B cell (primary cell): ENCODE measurements around the gene CPLX3. TPM values are rescaled to one million over a fixed set of nuclear protein-coding genes. Genes with fewer than 3 reads are reported as not detected.

ENCODE experiments used
- ATAC-seq: fragments of 200-7000 bp; cut with Tn5 transposase; one replicate; pipeline ENCODE4 v1.10.0; 2021; ENCODE audit warnings: low read depth, mild to moderate bottlenecking, moderate number of reproducible peaks, moderate library complexity
- CTCF ChIA-PET: fragments of 350-600 bp; sonication (Branson Sonifier 250); formaldehyde crosslinking; loops from one replicate; lab custom pipeline; 2021; ENCODE audit warnings: antibody characterized with exemption, inconsistent platforms; lab: Charles Lee
- POLR2A ChIA-PET: fragments of 350-600 bp; sonication (Branson Sonifier 250); formaldehyde crosslinking; loops from one replicate; lab custom pipeline; 2021; ENCODE audit warnings: antibody characterized with exemption; lab: Charles Lee
- DNase-seq: peaks from one replicate; pipeline ENCODE4 v3.0.0; 2013
- H2AFZ ChIP-seq: 2 replicates; pipeline ENCODE4 v1.6.1; 2012; ENCODE audit warnings: mild to moderate bottlenecking, low read depth, low read length; ENCODE audit not compliant: insufficient read depth, poor library complexity, severe bottlenecking
- H3K27ac ChIP-seq, 2 donors: 1 replicate in 1 of 2; 2 replicates in 1 of 2; pipeline ENCODE4 v1.5.1; 2012 to 2013; ENCODE audit warnings: low read length in 2 of 2, mild to moderate bottlenecking in 2 of 2, moderate library complexity in 1 of 2
- H3K27me3 ChIP-seq, 4 experiments: fragments of 200-600 bp in 1 of 4; sonication (generic) in 1 of 4; replicated peaks in 1 of 4; 1 replicate in 2 of 4; 2 replicates in 2 of 4; pipeline versions ENCODE4 v1.6.1 to v1.7.0; 2013 to 2016; ENCODE audit warnings: low read length in 3 of 4, mild to moderate bottlenecking in 2 of 4, mixed read lengths in 1 of 4, moderate library complexity in 1 of 4; ENCODE audit not compliant: insufficient read depth in 4 of 4, control insufficient read depth in 3 of 4; ENCODE audit errors: control extremely low read depth in 1 of 4
- H3K36me3 ChIP-seq, 2 experiments: replicated peaks in 1 of 2; 1 replicate in 1 of 2; 2 replicates in 1 of 2; pipeline versions ENCODE4 v1.6.1 to v1.7.1; 2013; ENCODE audit warnings: low read length in 1 of 2; ENCODE audit not compliant: insufficient read depth in 2 of 2, control insufficient read depth in 1 of 2; ENCODE audit errors: control extremely low read depth in 1 of 2, extremely low read depth in 1 of 2
- H3K4me1 ChIP-seq, 2 donors: fragments of 200-600 bp in 1 of 2; sonication (generic) in 1 of 2; 1 replicate in 1 of 2; 2 replicates in 1 of 2; pipeline versions ENCODE4 v1.5.1 to v1.6.1; 2013 to 2017; ENCODE audit warnings: low read length in 2 of 2; ENCODE audit not compliant: control insufficient read depth in 2 of 2, insufficient read depth in 2 of 2
- H3K4me2 ChIP-seq: replicated peaks from 2 replicates; pipeline ENCODE3; 2012; ENCODE audit warnings: mild to moderate bottlenecking, low read depth, low read length; ENCODE audit not compliant: poor library complexity, severe bottlenecking
- H3K4me3 ChIP-seq, 5 experiments: fragments of 200-600 bp in 1 of 5; sonication (generic) in 1 of 5; 1 replicate in 3 of 5; 2 replicates in 2 of 5; pipeline versions ENCODE4 v1.5.1 to v1.7.0; 2011 to 2016; ENCODE audit warnings: low read length in 4 of 5, mild to moderate bottlenecking in 4 of 5, low read depth in 2 of 5, control low read depth in 1 of 5, moderate library complexity in 1 of 5; ENCODE audit not compliant: insufficient read depth in 1 of 5; ENCODE audit errors: control extremely low read depth in 1 of 5, extremely low read depth in 1 of 5
- H3K79me2 ChIP-seq: fragments of 200-600 bp; sonication (generic); one replicate; pipeline ENCODE4 v1.6.0; 2016; ENCODE audit warnings: low read length; ENCODE audit not compliant: control insufficient read depth, insufficient read depth
- H3K9ac ChIP-seq: fragments of 200-600 bp; sonication (generic); 2 replicates; pipeline ENCODE4 v1.6.1; 2017; ENCODE audit warnings: mild to moderate bottlenecking, low read length, moderate library complexity
- H3K9me3 ChIP-seq, 3 donors: one replicate each; pipeline versions ENCODE4 v1.6.1 to v1.7.1; 2013; ENCODE audit warnings: low read length in 2 of 3; ENCODE audit not compliant: control insufficient read depth in 2 of 3, insufficient read depth in 1 of 3; ENCODE audit errors: control extremely low read depth in 1 of 3
- H4K20me1 ChIP-seq: 2 replicates; pipeline ENCODE4 v1.6.0; 2012; ENCODE audit warnings: mild to moderate bottlenecking, low read length; ENCODE audit not compliant: insufficient read depth, control insufficient read depth, poor library complexity, severe bottlenecking
- H3K27ac Mint-ChIP-seq: one replicate; pipeline ENCODE4 v1.8.0; 2021; ENCODE audit warnings: mixed read lengths
- H3K27me3 Mint-ChIP-seq: one replicate; pipeline ENCODE4 v1.8.0; 2021; ENCODE audit warnings: mixed read lengths
- H3K4me1 Mint-ChIP-seq: one replicate; pipeline ENCODE4 v1.8.0; 2021; ENCODE audit warnings: mixed read lengths
- H3K4me3 Mint-ChIP-seq: one replicate; pipeline ENCODE4 v1.8.0; 2021; ENCODE audit warnings: mixed read lengths
- H3K9me3 Mint-ChIP-seq: one replicate; pipeline ENCODE4 v1.8.0; 2022; ENCODE audit warnings: mixed read lengths; ENCODE audit not compliant: insufficient read depth
- CTCF ChIP-seq: fragments of 200-600 bp; IDR thresholded peaks from one replicate; pipeline ENCODE4 v1.8.0; 2022; ENCODE audit warnings: antibody characterized with exemption, mild to moderate bottlenecking
- EZH2 ChIP-seq: IDR thresholded peaks from 2 replicates; pipeline ENCODE4 v1.6.1; 2012; ENCODE audit warnings: borderline replicate concordance, low read depth, mild to moderate bottlenecking, moderate library complexity, low read length; ENCODE audit not compliant: insufficient read depth, poor library complexity, severe bottlenecking
- WGBS: methylation state at CpG from one replicate; pipeline ENCODE4 v1.1.5; 2013; ENCODE audit warnings: missing lambda C conversion rate; ENCODE audit not compliant: insufficient coverage; 5-methylcytosine and 5-hydroxymethylcytosine counted together
- intact Hi-C: fragments of 100-400 bp; cut with micrococcal nuclease; formaldehyde crosslinking; loops from one replicate; pipeline ENCODE4 v1.10.0; 2022
- polyA plus RNA-seq: library from polyadenylated mRNA; depleted of rRNA; stranded (reverse); fragments of >200 nt; gene quantifications from 2 replicates; pipeline ENCODE4 v1.2.3, GENCODE V29; 2012
- total RNA-seq, 2 donors: library from RNA; stranded (reverse); fragments of 120-200 nt in 1 of 2; gene quantifications; 1 replicate in 1 of 2; 2 replicates in 1 of 2; pipeline versions ENCODE4 v1.2.3 to v1.2.4, GENCODE V29; 2013 to 2022

CPLX3 gene
- total and polyA plus RNA-seq, 2 donors (not counting 1 experiment from before 2014, with no cell fraction given) = 0.60 TPM; not detected in 1

- no peaks in the 10 kb centered on the region for H3K79me2 ChIP-seq
- H3K27me3 Mint-ChIP-seq = peaks cover 16% of the 10 kb centered on the region
- peaks cover 0 to 16% (median 4%) of the 10 kb centered on the region in 4 experiments for H3K27me3 ChIP-seq
- no peaks in the 10 kb centered on the region for H4K20me1 ChIP-seq
- intact Hi-C loops = no loop called here
- DNase-seq (no peak), ATAC-seq (no peak)
- no peak overlapping the region for H2AFZ ChIP-seq
- ChIA-PET POLR2A (no interaction called here), CTCF (interaction anchor here (0.8 to 6.6 kb wide), 4 partner anchors 12 to 69 kb away, joined by 3 to 46 read pairs (median 4); no protein-coding TSS in a partner anchor)
- TF ChIP-seq EZH2 (no peak), CTCF (no peak)
- no peak overlapping the region for H3K9ac ChIP-seq
- no peak overlapping the region for H3K4me2 ChIP-seq
- 93% methylated on average over 2 of the region's 4 CpGs for WGBS
- H3K4me1 Mint-ChIP-seq = peaks cover 8% of the 10 kb centered on the region
- H3K9me3 Mint-ChIP-seq = no peaks in the 10 kb centered on the region
- H3K4me1 ChIP-seq = peaks cover 0 to 13% of the 10 kb centered on the region in 2 donors
- H3K9me3 ChIP-seq = peaks cover 0 to 6% (median 0%) of the 10 kb centered on the region in 3 donors
- H3K4me3 Mint-ChIP-seq = no peak overlapping the region
- H3K27ac ChIP-seq = no peak overlapping the region
- H3K36me3 ChIP-seq = peaks cover 0 to 2% of the 10 kb centered on the region in 2 experiments
- H3K4me3 ChIP-seq = no peak overlapping the region
- H3K27ac Mint-ChIP-seq = no peak overlapping the region
Measured at GRCh38 chr15:74832826-74833225, 6.4 kb downstream of the CPLX3 start.

- peaks cover 8% of the 10 kb centered on the region for H3K4me1 Mint-ChIP-seq
- Histone ChIP-seq H3K36me3 (peaks cover 0 to 2% of the 10 kb centered on the region in 2 experiments), H3K4me1 (peaks cover 0 to 13% of the 10 kb centered on the region in 2 donors), H3K4me3 (no peak overlapping the region), H4K20me1 (no peaks in the 10 kb centered on the region), H2AFZ (no peak overlapping the region), H3K27me3 (peaks cover 0 to 9% (median under 1%) of the 10 kb centered on the region in 4 experiments), H3K79me2 (no peaks in the 10 kb centered on the region), H3K9me3 (peaks cover 0 to 2% (median 0%) of the 10 kb centered on the region in 3 donors), H3K27ac (no peak overlapping the region), H3K9ac (no peak overlapping the region), H3K4me2 (no peak overlapping the region)
- 27% methylated on average over 8 of the region's 12 CpGs for WGBS
- TF ChIP-seq EZH2 (no peak), CTCF (no peak)
- ChIA-PET CTCF (interaction anchor here (0.8 to 6.6 kb wide), 8 partner anchors 11 to 201 kb away, joined by 3 to 46 read pairs (median 3); no protein-coding TSS in a partner anchor), POLR2A (interaction anchor here (0.9 kb wide), 1 partner anchor 33 kb away, joined by 3 read pairs; no protein-coding TSS in a partner anchor)
- intact Hi-C loops = no loop called here
- H3K27ac Mint-ChIP-seq = no peak overlapping the region
- no peak overlapping the region for H3K4me3 Mint-ChIP-seq
- ATAC-seq (no peak), DNase-seq (no peak)
- H3K9me3 Mint-ChIP-seq = no peaks in the 10 kb centered on the region
- peaks cover 9% of the 10 kb centered on the region for H3K27me3 Mint-ChIP-seq
Measured at GRCh38 chr15:74833376-74834107, 7.1 kb downstream of the CPLX3 start.
